Stimulated activated CD4-positive, alpha-beta T cell treated with anti-CD3 and anti-CD28 coated beads, Interleukin-4, amount 100 ng/mL, for 48 hours (primary cell): Measurements from ENCODE around the gene DOCK2.

Experiments used
- DNase-seq, 2 donors: peaks; one replicate each; pipeline ENCODE4 v3.0.0-alpha.2; 2020; ENCODE audit warnings: low read depth in 2 of 2

DOCK2 gene

GRCh38 chr5:169988206-169988605, 351.1 kb downstream of the DOCK2 start:
- DNase-seq: no peak

GRCh38 chr5:169988947-169989346, 351.9 kb downstream of the DOCK2 start:
- no peak for DNase-seq

- DNase-seq: no peak
Measured at GRCh38 chr5:169989365-169989764, 352.3 kb downstream of the DOCK2 start.

- DNase-seq: no peak
Measured at GRCh38 chr5:169991115-169991869, 354.2 kb downstream of the DOCK2 start.

- DNase-seq: no peak
Measured at GRCh38 chr5:169992789-169993484, 355.9 kb downstream of the DOCK2 start.

GRCh38 chr5:169993485-169993790, 356.4 kb downstream of the DOCK2 start:
- no peak for DNase-seq

- no peak for DNase-seq
Measured at GRCh38 chr5:169997798-169998197, 360.7 kb downstream of the DOCK2 start.

- no peak for DNase-seq
Measured at GRCh38 chr5:169999621-170000020, 362.5 kb downstream of the DOCK2 start.

- no peak for DNase-seq
Measured at GRCh38 chr5:170000155-170000554, 363.1 kb downstream of the DOCK2 start.

- DNase-seq: no peak
Measured at GRCh38 chr5:170006021-170006420, 368.9 kb downstream of the DOCK2 start.

GRCh38 chr5:170008376-170008775, 371.3 kb downstream of the DOCK2 start:
- no peak for DNase-seq

- no peak for DNase-seq
Measured at GRCh38 chr5:170010595-170010994, 373.5 kb downstream of the DOCK2 start.

- no peak for DNase-seq
Measured at GRCh38 chr5:170011751-170012150, 374.7 kb downstream of the DOCK2 start.

- DNase-seq: no peak
Measured at GRCh38 chr5:170012622-170013021, 375.5 kb downstream of the DOCK2 start.

GRCh38 chr5:170020423-170020822, 383.3 kb downstream of the DOCK2 start:
- no peak for DNase-seq

- no peak for DNase-seq
Measured at GRCh38 chr5:170021506-170021905, 384.4 kb downstream of the DOCK2 start.

- DNase-seq: no peak
Measured at GRCh38 chr5:170025853-170026252, 388.8 kb downstream of the DOCK2 start.

GRCh38 chr5:170028124-170028523, 391.0 kb downstream of the DOCK2 start:
- DNase-seq: no peak

GRCh38 chr5:170034231-170034630, 397.2 kb downstream of the DOCK2 start:
- DNase-seq: no peak

GRCh38 chr5:170038241-170038640, 401.2 kb downstream of the DOCK2 start:
- DNase-seq: no peak

GRCh38 chr5:170039830-170040229, 402.8 kb downstream of the DOCK2 start:
- DNase-seq: no peak

- no peak for DNase-seq
Measured at GRCh38 chr5:170046241-170046640, 409.2 kb downstream of the DOCK2 start.

GRCh38 chr5:170049713-170050112, 412.6 kb downstream of the DOCK2 start:
- no peak for DNase-seq

- no peak for DNase-seq
Measured at GRCh38 chr5:170053896-170054295, 416.8 kb downstream of the DOCK2 start.
